Astrocyte (in vitro differentiated cells and primary cell): Measurements from ENCODE around the gene FANK1.
"Not testable (repeated sequence)": the region's sequence is repeated elsewhere in the genome, so short reads cannot be mapped to it uniquely, and the experiment has no call there.

Source experiments
- EZH2 ChIP-seq: IDR thresholded peaks from 2 replicates; pipeline ENCODE4 v1.6.1; 2012; ENCODE audit warnings: mild to moderate bottlenecking, low read length, inconsistent platforms; ENCODE audit not compliant: insufficient read depth
- TF ChIP-seq, protein P1 (sequence below): IDR thresholded peaks from 2 replicates; pipeline ENCODE4 v1.5.1; 2011; ENCODE audit warnings: low read depth, mild to moderate bottlenecking, inconsistent platforms, low read length, moderate library complexity; ENCODE audit not compliant: insufficient read depth

DNA sequence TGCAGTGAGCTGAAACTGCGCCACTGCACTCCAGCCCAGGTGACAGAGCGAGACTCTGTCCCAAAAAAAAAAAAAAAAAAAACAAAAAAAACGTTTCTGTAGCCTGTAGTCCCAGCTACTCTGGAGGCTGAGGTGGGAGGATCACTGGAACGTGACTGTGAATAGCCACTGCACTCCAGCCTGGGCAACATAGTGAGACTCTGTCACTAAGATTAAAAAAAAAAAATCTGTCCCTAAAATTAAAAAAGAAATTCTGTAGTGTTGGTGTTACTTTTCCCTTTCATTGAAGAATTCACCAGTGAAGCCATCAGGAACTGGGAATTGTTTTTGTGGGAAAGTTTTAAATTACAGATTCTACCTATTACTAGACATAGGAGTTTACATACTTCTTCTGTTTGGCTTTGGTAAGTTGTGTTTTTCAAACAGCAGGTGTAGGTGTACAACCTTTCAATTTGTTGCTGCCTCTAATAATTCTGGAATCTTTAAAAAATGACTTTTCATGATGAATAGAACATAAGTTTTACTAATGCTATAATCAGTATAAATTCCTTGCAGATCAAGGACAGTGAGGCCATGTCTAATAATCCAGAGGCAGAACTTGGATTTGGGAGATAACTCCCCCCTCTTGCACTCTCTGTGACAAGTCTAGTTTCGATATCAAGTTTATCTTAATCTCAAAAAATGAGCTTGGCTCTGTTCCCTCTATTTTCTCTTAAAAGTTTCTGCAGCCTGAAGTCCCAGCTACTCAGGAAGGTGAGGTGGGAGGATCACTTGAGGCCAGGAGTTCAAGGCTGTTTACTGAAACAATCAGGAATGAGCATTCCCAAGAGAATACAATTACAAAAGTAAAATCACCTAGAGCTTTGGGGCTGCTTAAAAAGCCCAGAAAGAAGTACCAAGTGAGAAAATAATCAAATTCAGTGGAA, 9.0 kb downstream of the FANK1 start:
- TF ChIP-seq, protein P1, sequence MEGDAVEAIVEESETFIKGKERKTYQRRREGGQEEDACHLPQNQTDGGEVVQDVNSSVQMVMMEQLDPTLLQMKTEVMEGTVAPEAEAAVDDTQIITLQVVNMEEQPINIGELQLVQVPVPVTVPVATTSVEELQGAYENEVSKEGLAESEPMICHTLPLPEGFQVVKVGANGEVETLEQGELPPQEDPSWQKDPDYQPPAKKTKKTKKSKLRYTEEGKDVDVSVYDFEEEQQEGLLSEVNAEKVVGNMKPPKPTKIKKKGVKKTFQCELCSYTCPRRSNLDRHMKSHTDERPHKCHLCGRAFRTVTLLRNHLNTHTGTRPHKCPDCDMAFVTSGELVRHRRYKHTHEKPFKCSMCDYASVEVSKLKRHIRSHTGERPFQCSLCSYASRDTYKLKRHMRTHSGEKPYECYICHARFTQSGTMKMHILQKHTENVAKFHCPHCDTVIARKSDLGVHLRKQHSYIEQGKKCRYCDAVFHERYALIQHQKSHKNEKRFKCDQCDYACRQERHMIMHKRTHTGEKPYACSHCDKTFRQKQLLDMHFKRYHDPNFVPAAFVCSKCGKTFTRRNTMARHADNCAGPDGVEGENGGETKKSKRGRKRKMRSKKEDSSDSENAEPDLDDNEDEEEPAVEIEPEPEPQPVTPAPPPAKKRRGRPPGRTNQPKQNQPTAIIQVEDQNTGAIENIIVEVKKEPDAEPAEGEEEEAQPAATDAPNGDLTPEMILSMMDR, result not testable (repeated sequence)
- not testable (repeated sequence) for TF ChIP-seq EZH2
